Measurements from ENCODE around the gene TGIF1.

Gene TGIF1

GRCh38 chr18:3424280-3424890 is 25.6 kb upstream of the TGIF1 start:
- Histone ChIP-seq H3K4me3 (no peak overlapping the region), H3K27ac (no peak overlapping the region), H3K9ac (ENCODE audit: insufficient read length) (no peak overlapping the region), H3K9me3 (ENCODE audit: low read depth, low read length) (no peaks in the 10 kb centered on the region), H3K36me3 (ENCODE audit: insufficient read depth, low read length) (no peaks in the 10 kb centered on the region)
- TF ChIP-seq POLR2AphosphoS5 (IDR thresholded peaks at IDR 0.05; ENCODE audit: borderline replicate concordance, low read depth, low read length) (no peak), EZH2 (IDR thresholded peaks at IDR 0.05) (no peak), FOXP2 (optimal IDR thresholded peaks at IDR 0.05; ENCODE audit: control extremely low read depth, extremely low read length, insufficient read depth) (no peak)
- DNase-seq (ENCODE audit: low read depth, low spot score) = no peak

- H3K9ac ChIP-seq (ENCODE audit: insufficient read length) = no peak overlapping the region
- TF ChIP-seq POLR2AphosphoS5 (IDR thresholded peaks at IDR 0.05; ENCODE audit: borderline replicate concordance, low read depth, low read length) (no peak), EZH2 (IDR thresholded peaks at IDR 0.05) (no peak), FOXP2 (optimal IDR thresholded peaks at IDR 0.05; ENCODE audit: control extremely low read depth, extremely low read length, insufficient read depth) (no peak)
- DNase-seq (ENCODE audit: low read depth, low spot score) = no peak
- H3K36me3 ChIP-seq (ENCODE audit: insufficient read depth, low read length) = no peaks in the 10 kb centered on the region
- H3K9me3 ChIP-seq (ENCODE audit: low read depth, low read length) = no peaks in the 10 kb centered on the region
- H3K4me3 ChIP-seq = no peak overlapping the region
- no peak overlapping the region for H3K27ac ChIP-seq
Observed at GRCh38 chr18:3425030-3425429, 24.9 kb upstream of the TGIF1 start.

GRCh38 chr18:3425446-3425845 is 24.5 kb upstream of the TGIF1 start:
- no peak overlapping the region for H3K27ac ChIP-seq
- no peak for DNase-seq (ENCODE audit: low read depth, low spot score)
- H3K9me3 ChIP-seq (ENCODE audit: low read depth, low read length) = no peaks in the 10 kb centered on the region
- no peak overlapping the region for H3K4me3 ChIP-seq
- no peak overlapping the region for H3K9ac ChIP-seq (ENCODE audit: insufficient read length)
- H3K36me3 ChIP-seq (ENCODE audit: insufficient read depth, low read length) = no peaks in the 10 kb centered on the region
- no peak for TF ChIP-seq EZH2 (IDR thresholded peaks at IDR 0.05)
- TF ChIP-seq POLR2AphosphoS5 (IDR thresholded peaks at IDR 0.05; ENCODE audit: borderline replicate concordance, low read depth, low read length) = no peak
- TF ChIP-seq FOXP2 (optimal IDR thresholded peaks at IDR 0.05; ENCODE audit: control extremely low read depth, extremely low read length, insufficient read depth) = no peak

- no peak for DNase-seq (ENCODE audit: low read depth, low spot score)
- no peaks in the 10 kb centered on the region for H3K9me3 ChIP-seq (ENCODE audit: low read depth, low read length)
- H3K9ac ChIP-seq (ENCODE audit: insufficient read length) = no peak overlapping the region
- H3K27ac ChIP-seq = no peak overlapping the region
- no peak for TF ChIP-seq POLR2AphosphoS5 (IDR thresholded peaks at IDR 0.05; ENCODE audit: borderline replicate concordance, low read depth, low read length)
- no peak overlapping the region for H3K4me3 ChIP-seq
- no peaks in the 10 kb centered on the region for H3K36me3 ChIP-seq (ENCODE audit: insufficient read depth, low read length)
Observed at GRCh38 chr18:3426074-3426473, 23.9 kb upstream of the TGIF1 start.

GRCh38 chr18:3427944-3428343 is 22.0 kb upstream of the TGIF1 start:
- no peak for TF ChIP-seq POLR2AphosphoS5 (IDR thresholded peaks at IDR 0.05; ENCODE audit: borderline replicate concordance, low read depth, low read length)
- no peak for TF ChIP-seq FOXP2 (optimal IDR thresholded peaks at IDR 0.05; ENCODE audit: control extremely low read depth, extremely low read length, insufficient read depth)
- TF ChIP-seq EZH2 (IDR thresholded peaks at IDR 0.05) = no peak
- no peak overlapping the region for H3K4me3 ChIP-seq
- DNase-seq (ENCODE audit: low read depth, low spot score) = no peak

GRCh38 chr18:3429121-3429520 is 20.9 kb upstream of the TGIF1 start:
- Histone ChIP-seq H3K9me3 (ENCODE audit: low read depth, low read length) (no peaks in the 10 kb centered on the region), H3K36me3 (ENCODE audit: insufficient read depth, low read length) (no peaks in the 10 kb centered on the region), H3K27ac (no peak overlapping the region), H3K9ac (ENCODE audit: insufficient read length) (no peak overlapping the region), H3K4me3 (no peak overlapping the region)
- no peak for DNase-seq (ENCODE audit: low read depth, low spot score)
- TF ChIP-seq EZH2 (IDR thresholded peaks at IDR 0.05) = no peak
- TF ChIP-seq POLR2AphosphoS5 (IDR thresholded peaks at IDR 0.05; ENCODE audit: borderline replicate concordance, low read depth, low read length) = no peak
- TF ChIP-seq FOXP2 (optimal IDR thresholded peaks at IDR 0.05; ENCODE audit: control extremely low read depth, extremely low read length, insufficient read depth) = no peak

More at GRCh38 chr18:3427944-3428343, 22.0 kb upstream of the TGIF1 start:
- no peak overlapping the region for H3K9ac ChIP-seq (ENCODE audit: insufficient read length)
- H3K27ac ChIP-seq = no peak overlapping the region
- H3K36me3 ChIP-seq (ENCODE audit: insufficient read depth, low read length) = no peaks in the 10 kb centered on the region
- H3K9me3 ChIP-seq (ENCODE audit: low read depth, low read length) = no peaks in the 10 kb centered on the region

GRCh38 chr18:3434685-3435084 is 15.3 kb upstream of the TGIF1 start:
- Histone ChIP-seq H3K4me3 (no peak overlapping the region), H3K27ac (no peak overlapping the region), H3K9ac (ENCODE audit: insufficient read length) (no peak overlapping the region), H3K9me3 (ENCODE audit: low read depth, low read length) (no peaks in the 10 kb centered on the region), H3K36me3 (ENCODE audit: insufficient read depth, low read length) (no peaks in the 10 kb centered on the region)
- no peak for TF ChIP-seq EZH2 (IDR thresholded peaks at IDR 0.05)
- TF ChIP-seq FOXP2 (optimal IDR thresholded peaks at IDR 0.05; ENCODE audit: control extremely low read depth, extremely low read length, insufficient read depth) = no peak
- no peak for TF ChIP-seq POLR2AphosphoS5 (IDR thresholded peaks at IDR 0.05; ENCODE audit: borderline replicate concordance, low read depth, low read length)
- DNase-seq (ENCODE audit: low read depth, low spot score) = no peak

- Histone ChIP-seq H3K36me3 (ENCODE audit: insufficient read depth, low read length) (no peaks in the 10 kb centered on the region), H3K4me3 (no peak overlapping the region), H3K9ac (ENCODE audit: insufficient read length) (no peak overlapping the region), H3K9me3 (ENCODE audit: low read depth, low read length) (no peaks in the 10 kb centered on the region), H3K27ac (no peak overlapping the region)
- TF ChIP-seq EZH2 (IDR thresholded peaks at IDR 0.05) (no peak), POLR2AphosphoS5 (IDR thresholded peaks at IDR 0.05; ENCODE audit: borderline replicate concordance, low read depth, low read length) (no peak), FOXP2 (optimal IDR thresholded peaks at IDR 0.05; ENCODE audit: control extremely low read depth, extremely low read length, insufficient read depth) (no peak)
- no peak for DNase-seq (ENCODE audit: low read depth, low spot score)
Observed at GRCh38 chr18:3440341-3440740, 9.6 kb upstream of the TGIF1 start.

GRCh38 chr18:3441290-3441689 is 8.7 kb upstream of the TGIF1 start:
- Histone ChIP-seq H3K9ac (ENCODE audit: insufficient read length) (no peak overlapping the region), H3K27ac (no peak overlapping the region), H3K4me3 (no peak overlapping the region), H3K36me3 (ENCODE audit: insufficient read depth, low read length) (no peaks in the 10 kb centered on the region), H3K9me3 (ENCODE audit: low read depth, low read length) (no peaks in the 10 kb centered on the region)
- no peak for DNase-seq (ENCODE audit: low read depth, low spot score)
- no peak for TF ChIP-seq FOXP2 (optimal IDR thresholded peaks at IDR 0.05; ENCODE audit: control extremely low read depth, extremely low read length, insufficient read depth)
